ENCODE data around the gene ZNF318. TPM values are rescaled to one million over a fixed set of nuclear protein-coding genes. Genes with fewer than 3 reads are reported as not detected.
A peak's percentile ranks its signal among the peaks of the same experiment; 100 is the strongest.
"Not testable (repeated sequence)": the region's sequence is repeated elsewhere in the genome, so short reads cannot be mapped to it uniquely, and the experiment has no call there.

The ZNF318 gene
- polyA plus RNA-seq (2013, experiment 1 of 2) = 9.3 TPM
- polyA plus RNA-seq (2013, experiment 2 of 2) = 9.1 TPM

- Histone ChIP-seq H3K4me3 (ENCODE audit: insufficient read depth in 1 of 2, low read depth in 1 of 2, low read length in 2 of 2) (peak within 1 kb of the TSS; percentile 88 to 90), H2AFZ (ENCODE audit: low read depth, low read length) (peak within 1 kb of the TSS; percentile 83), H3K27me3 (ENCODE audit: control insufficient read depth in 1 of 2, insufficient read depth in 1 of 2, low read length in 2 of 2) (no peaks in the 10 kb centered on the region), H2BK5ac (ENCODE audit: low read depth, low read length, poor library complexity, severe bottlenecking) (no peak within 1 kb of the TSS), H2BK12ac (ENCODE audit: low read length in 2 of 2) (peak within 1 kb of the TSS in 1 of 2 experiments; percentile 42), H3K79me1 (replicated peaks; ENCODE audit: low read length, poor library complexity, severe bottlenecking) (peaks cover 17% of the 10 kb centered on the region), H3K14ac (ENCODE audit: low read length in 2 of 2) (peak within 1 kb of the TSS in 1 of 2 experiments; percentile 87), H3K4ac (ENCODE audit: low read depth in 1 of 2, low read length in 2 of 2) (peak within 1 kb of the TSS; percentile 81 to 90), H4K91ac (ENCODE audit: low read length) (peak within 1 kb of the TSS; percentile 59), H3K36me3 (ENCODE audit: control insufficient read depth in 1 of 2, insufficient read depth in 2 of 2, low read depth in 1 of 2, low read length in 2 of 2) (peaks cover 0 to 11% of the 10 kb centered on the region in 2 experiments), H3K23ac (ENCODE audit: low read length in 2 of 2) (peak within 1 kb of the TSS; percentile 66 to 95), H4K8ac (ENCODE audit: low read length) (peak within 1 kb of the TSS; percentile 99), H2BK15ac (ENCODE audit: low read depth, poor library complexity, severe bottlenecking) (peak within 1 kb of the TSS; percentile 64), H3K4me2 (ENCODE audit: low read length, poor library complexity, severe bottlenecking) (peak within 1 kb of the TSS; percentile 96), H2BK120ac (ENCODE audit: low read depth, low read length) (peak within 1 kb of the TSS; percentile 92), H3K18ac (ENCODE audit: low read depth in 1 of 2, low read length in 2 of 2) (peak within 1 kb of the TSS; percentile 88 to 92), H3K9ac (ENCODE audit: low read length) (peak within 1 kb of the TSS; percentile 93), H3K9me3 (ENCODE audit: control insufficient read depth, low read length) (no peaks in the 10 kb centered on the region), H2AK5ac (ENCODE audit: low read length, severe bottlenecking) (peak within 1 kb of the TSS; percentile 82), H3K27ac (ENCODE audit: low read length, poor library complexity, severe bottlenecking) (peak within 1 kb of the TSS; percentile 54), H3K4me1 (ENCODE audit: control insufficient read depth, insufficient read depth, low read depth, low read length) (peaks cover 9% of the 10 kb centered on the region)
- 0% methylated on average over 41 of the region's 104 CpGs for WGBS
- peak; percentile 98 for DNase-seq
Measured at GRCh38 chr6:43369174-43370002, at the start of gene ZNF318. TSS of gene ZNF318 (minus strand) at chr6:43369647. CDS start at chr6:43369365, 282 bp downstream.

GRCh38 chr6:43416935-43417334, 47.5 kb upstream of the ZNF318 start:
- H3K4ac ChIP-seq (ENCODE audit: low read depth in 1 of 2, low read length in 2 of 2) = no peak overlapping the region
- H3K18ac ChIP-seq (ENCODE audit: low read depth in 1 of 2, low read length in 2 of 2) = no peak overlapping the region

GRCh38 chr6:43415275-43415674, 45.8 kb upstream of the ZNF318 start:
- not testable (repeated sequence) for H3K27ac ChIP-seq (ENCODE audit: low read length, poor library complexity, severe bottlenecking); H2BK120ac ChIP-seq (ENCODE audit: low read depth, low read length); H3K18ac ChIP-seq (ENCODE audit: low read depth in 1 of 2, low read length in 2 of 2); H3K4me1 ChIP-seq (ENCODE audit: control insufficient read depth, insufficient read depth, low read depth, low read length); H3K9me3 ChIP-seq (ENCODE audit: control insufficient read depth, low read length); H3K4me2 ChIP-seq (ENCODE audit: low read length, poor library complexity, severe bottlenecking); H2BK15ac ChIP-seq (ENCODE audit: low read depth, poor library complexity, severe bottlenecking); H3K36me3 ChIP-seq (ENCODE audit: control insufficient read depth in 1 of 2, insufficient read depth in 2 of 2, low read depth in 1 of 2, low read length in 2 of 2); DNase-seq; H4K8ac ChIP-seq (ENCODE audit: low read length); H2AK5ac ChIP-seq (ENCODE audit: low read length, severe bottlenecking); H3K14ac ChIP-seq (ENCODE audit: low read length in 2 of 2); H3K4ac ChIP-seq (ENCODE audit: low read depth in 1 of 2, low read length in 2 of 2); H3K9ac ChIP-seq (ENCODE audit: low read length); H2BK5ac ChIP-seq (ENCODE audit: low read depth, low read length, poor library complexity, severe bottlenecking); H3K23ac ChIP-seq (ENCODE audit: low read length in 2 of 2); H2AFZ ChIP-seq (ENCODE audit: low read depth, low read length); H3K79me1 ChIP-seq (replicated peaks; ENCODE audit: low read length, poor library complexity, severe bottlenecking); H4K91ac ChIP-seq (ENCODE audit: low read length); H2BK12ac ChIP-seq (ENCODE audit: low read length in 2 of 2); H3K4me3 ChIP-seq (ENCODE audit: insufficient read depth in 1 of 2, low read depth in 1 of 2, low read length in 2 of 2)
- 64% methylated on average over 2 of the region's 8 CpGs for WGBS
- peaks cover 26 to 33% of the 10 kb centered on the region in 2 experiments for H3K27me3 ChIP-seq (ENCODE audit: control insufficient read depth in 1 of 2, insufficient read depth in 1 of 2, low read length in 2 of 2)

More at GRCh38 chr6:43416935-43417334, 47.5 kb upstream of the ZNF318 start:
- no peaks in the 10 kb centered on the region for H3K79me1 ChIP-seq (replicated peaks; ENCODE audit: low read length, poor library complexity, severe bottlenecking)
- H3K4me1 ChIP-seq (ENCODE audit: control insufficient read depth, insufficient read depth, low read depth, low read length) = no peaks in the 10 kb centered on the region
- no peak overlapping the region for H3K27ac ChIP-seq (ENCODE audit: low read length, poor library complexity, severe bottlenecking)
- no peak overlapping the region for H3K23ac ChIP-seq (ENCODE audit: low read length in 2 of 2)
- peaks cover 6% of the 10 kb centered on the region for H3K9me3 ChIP-seq (ENCODE audit: control insufficient read depth, low read length)
- H2BK5ac ChIP-seq (ENCODE audit: low read depth, low read length, poor library complexity, severe bottlenecking) = no peak overlapping the region
- H3K4me2 ChIP-seq (ENCODE audit: low read length, poor library complexity, severe bottlenecking) = no peak overlapping the region
- no peak overlapping the region for H3K9ac ChIP-seq (ENCODE audit: low read length)
- no peak overlapping the region for H2AFZ ChIP-seq (ENCODE audit: low read depth, low read length)
- H4K91ac ChIP-seq (ENCODE audit: low read length) = no peak overlapping the region
- H2BK15ac ChIP-seq (ENCODE audit: low read depth, poor library complexity, severe bottlenecking) = no peak overlapping the region
- H3K14ac ChIP-seq (ENCODE audit: low read length in 2 of 2) = no peak overlapping the region
- H3K27me3 ChIP-seq (ENCODE audit: control insufficient read depth in 1 of 2, insufficient read depth in 1 of 2, low read length in 2 of 2) = peaks cover 26 to 35% of the 10 kb centered on the region in 2 experiments
- H4K8ac ChIP-seq (ENCODE audit: low read length) = no peak overlapping the region
- no peaks in the 10 kb centered on the region for H3K36me3 ChIP-seq (ENCODE audit: control insufficient read depth in 1 of 2, insufficient read depth in 2 of 2, low read depth in 1 of 2, low read length in 2 of 2)
- WGBS = 93% methylated on average over 3 of the region's 4 CpGs
- no peak for DNase-seq
- no peak overlapping the region for H3K4me3 ChIP-seq (ENCODE audit: insufficient read depth in 1 of 2, low read depth in 1 of 2, low read length in 2 of 2)
- no peak overlapping the region for H2BK12ac ChIP-seq (ENCODE audit: low read length in 2 of 2)
- no peak overlapping the region for H2BK120ac ChIP-seq (ENCODE audit: low read depth, low read length)
- H2AK5ac ChIP-seq (ENCODE audit: low read length, severe bottlenecking) = no peak overlapping the region

GRCh38 chr6:43413002-43413401, 43.6 kb upstream of the ZNF318 start:
- no peak overlapping the region for H3K4me2 ChIP-seq (ENCODE audit: low read length, poor library complexity, severe bottlenecking)
- no peak overlapping the region for H2BK12ac ChIP-seq (ENCODE audit: low read length in 2 of 2)
- H3K4me1 ChIP-seq (ENCODE audit: control insufficient read depth, insufficient read depth, low read depth, low read length) = no peaks in the 10 kb centered on the region
- no peak overlapping the region for H4K91ac ChIP-seq (ENCODE audit: low read length)
- no peak overlapping the region for H3K4me3 ChIP-seq (ENCODE audit: insufficient read depth in 1 of 2, low read depth in 1 of 2, low read length in 2 of 2)
- H2AK5ac ChIP-seq (ENCODE audit: low read length, severe bottlenecking) = no peak overlapping the region
- H2BK120ac ChIP-seq (ENCODE audit: low read depth, low read length) = no peak overlapping the region
- no peak overlapping the region for H3K27ac ChIP-seq (ENCODE audit: low read length, poor library complexity, severe bottlenecking)
- H3K79me1 ChIP-seq (replicated peaks; ENCODE audit: low read length, poor library complexity, severe bottlenecking) = no peaks in the 10 kb centered on the region
- DNase-seq = no peak
- no peak overlapping the region for H2AFZ ChIP-seq (ENCODE audit: low read depth, low read length)
- H3K18ac ChIP-seq (ENCODE audit: low read depth in 1 of 2, low read length in 2 of 2) = no peak overlapping the region
- no peak overlapping the region for H3K23ac ChIP-seq (ENCODE audit: low read length in 2 of 2)
- H2BK5ac ChIP-seq (ENCODE audit: low read depth, low read length, poor library complexity, severe bottlenecking) = no peak overlapping the region
- no peak overlapping the region for H4K8ac ChIP-seq (ENCODE audit: low read length)
- whole genome bisulfite sequencing = 97% methylated on average over 2 of the region's 2 CpGs
- H2BK15ac ChIP-seq (ENCODE audit: low read depth, poor library complexity, severe bottlenecking) = no peak overlapping the region
- H3K9me3 ChIP-seq (ENCODE audit: control insufficient read depth, low read length) = peaks cover 6% of the 10 kb centered on the region
- no peaks in the 10 kb centered on the region for H3K36me3 ChIP-seq (ENCODE audit: control insufficient read depth in 1 of 2, insufficient read depth in 2 of 2, low read depth in 1 of 2, low read length in 2 of 2)
- H3K4ac ChIP-seq (ENCODE audit: low read depth in 1 of 2, low read length in 2 of 2) = no peak overlapping the region
- no peak overlapping the region for H3K9ac ChIP-seq (ENCODE audit: low read length)
- H3K14ac ChIP-seq (ENCODE audit: low read length in 2 of 2) = no peak overlapping the region
- peaks cover 21 to 23% of the 10 kb centered on the region in 2 experiments for H3K27me3 ChIP-seq (ENCODE audit: control insufficient read depth in 1 of 2, insufficient read depth in 1 of 2, low read length in 2 of 2)

Data from mesenchymal stem cell (in vitro differentiated cells and primary cell).